Adipocyte (in vitro differentiated cells): Measurements from ENCODE around the gene PDE4D.

Experiments used
- DNase-seq: peaks from one replicate; pipeline ENCODE4 v3.0.0-alpha.2; 2015; ENCODE audit warnings: low read depth
- H3K27me3 ChIP-seq: replicated peaks from 2 replicates; pipeline ENCODE4 v1.7.0; 2013; ENCODE audit warnings: mild to moderate bottlenecking, low read length, moderate library complexity; ENCODE audit not compliant: control insufficient read depth, insufficient read depth
- H3K36me3 ChIP-seq: 2 replicates; pipeline ENCODE4 v1.7.0; 2013; ENCODE audit warnings: low read length, mild to moderate bottlenecking, moderate library complexity; ENCODE audit not compliant: control insufficient read depth, insufficient read depth, severe bottlenecking
- H3K4me1 ChIP-seq: 2 replicates; pipeline ENCODE4 v1.7.0; 2013; ENCODE audit warnings: mild to moderate bottlenecking, low read length, moderate library complexity; ENCODE audit not compliant: control insufficient read depth, insufficient read depth
- H3K4me3 ChIP-seq: 2 replicates; pipeline ENCODE4 v1.7.0; 2013; ENCODE audit warnings: mild to moderate bottlenecking, low read length, moderate library complexity
- H3K9ac ChIP-seq: 2 replicates; pipeline ENCODE4 v1.7.0; 2013; ENCODE audit warnings: mild to moderate bottlenecking, low read length, moderate library complexity
- H3K9me3 ChIP-seq: 2 replicates; pipeline ENCODE4 v1.7.0; 2013; ENCODE audit warnings: mild to moderate bottlenecking, low read length, moderate library complexity; ENCODE audit not compliant: control insufficient read depth

PDE4D gene

GRCh38 chr5:59535561-59535960 is 358.0 kb downstream of the PDE4D start:
- H3K27me3 ChIP-seq = no peaks in the 10 kb centered on the region
- no peak overlapping the region for H3K9ac ChIP-seq
- DNase-seq = no peak
- H3K4me1 ChIP-seq = no peaks in the 10 kb centered on the region
- no peak overlapping the region for H3K4me3 ChIP-seq
- no peaks in the 10 kb centered on the region for H3K36me3 ChIP-seq
- H3K9me3 ChIP-seq = no peaks in the 10 kb centered on the region

GRCh38 chr5:59533730-59534108 is 359.8 kb downstream of the PDE4D start:
- DNase-seq = no peak
- no peak overlapping the region for H3K9ac ChIP-seq
- H3K4me3 ChIP-seq = no peak overlapping the region
- no peaks in the 10 kb centered on the region for H3K27me3 ChIP-seq
- no peaks in the 10 kb centered on the region for H3K36me3 ChIP-seq
- no peaks in the 10 kb centered on the region for H3K4me1 ChIP-seq
- no peaks in the 10 kb centered on the region for H3K9me3 ChIP-seq

- no peak overlapping the region for H3K4me3 ChIP-seq
- no peaks in the 10 kb centered on the region for H3K9me3 ChIP-seq
- H3K4me1 ChIP-seq = no peaks in the 10 kb centered on the region
- H3K9ac ChIP-seq = no peak overlapping the region
- no peaks in the 10 kb centered on the region for H3K27me3 ChIP-seq
- no peak for DNase-seq
- H3K36me3 ChIP-seq = no peaks in the 10 kb centered on the region
Observed at GRCh38 chr5:59532979-59533729, 360.4 kb downstream of the PDE4D start.

- Histone ChIP-seq H3K27me3 (no peaks in the 10 kb centered on the region), H3K9me3 (no peaks in the 10 kb centered on the region), H3K4me3 (no peak overlapping the region), H3K9ac (no peak overlapping the region), H3K36me3 (no peaks in the 10 kb centered on the region), H3K4me1 (no peaks in the 10 kb centered on the region)
- DNase-seq = no peak
Observed at GRCh38 chr5:59529239-59529638, 364.3 kb downstream of the PDE4D start.

GRCh38 chr5:59528202-59528862 is 365.2 kb downstream of the PDE4D start:
- Histone ChIP-seq H3K36me3 (no peaks in the 10 kb centered on the region), H3K4me1 (no peaks in the 10 kb centered on the region), H3K4me3 (no peak overlapping the region), H3K9me3 (no peaks in the 10 kb centered on the region), H3K27me3 (no peaks in the 10 kb centered on the region), H3K9ac (no peak overlapping the region)
- DNase-seq = no peak

GRCh38 chr5:59525957-59526356 is 367.6 kb downstream of the PDE4D start:
- no peaks in the 10 kb centered on the region for H3K4me1 ChIP-seq
- no peak overlapping the region for H3K4me3 ChIP-seq
- no peaks in the 10 kb centered on the region for H3K27me3 ChIP-seq
- H3K36me3 ChIP-seq = no peaks in the 10 kb centered on the region
- H3K9me3 ChIP-seq = no peaks in the 10 kb centered on the region
- DNase-seq = peak; percentile 57
- H3K9ac ChIP-seq = no peak overlapping the region

- no peaks in the 10 kb centered on the region for H3K4me1 ChIP-seq
- H3K9me3 ChIP-seq = no peaks in the 10 kb centered on the region
- no peaks in the 10 kb centered on the region for H3K36me3 ChIP-seq
- H3K27me3 ChIP-seq = no peaks in the 10 kb centered on the region
- H3K4me3 ChIP-seq = no peak overlapping the region
- no peak for DNase-seq
- H3K9ac ChIP-seq = no peak overlapping the region
Observed at GRCh38 chr5:59525311-59525710, 368.2 kb downstream of the PDE4D start.

- Histone ChIP-seq H3K9ac (no peak overlapping the region), H3K9me3 (no peaks in the 10 kb centered on the region), H3K36me3 (no peaks in the 10 kb centered on the region), H3K4me1 (peaks cover 10% of the 10 kb centered on the region), H3K27me3 (no peaks in the 10 kb centered on the region), H3K4me3 (no peak overlapping the region)
- no peak for DNase-seq
Observed at GRCh38 chr5:59522201-59522831, 371.2 kb downstream of the PDE4D start.

- Histone ChIP-seq H3K9me3 (no peaks in the 10 kb centered on the region), H3K36me3 (no peaks in the 10 kb centered on the region), H3K27me3 (no peaks in the 10 kb centered on the region), H3K4me3 (no peak overlapping the region), H3K9ac (no peak overlapping the region), H3K4me1 (peaks cover 10% of the 10 kb centered on the region)
- DNase-seq = no peak
Observed at GRCh38 chr5:59521476-59521875, 372.1 kb downstream of the PDE4D start.

GRCh38 chr5:59519338-59519737 is 374.2 kb downstream of the PDE4D start:
- H3K4me1 ChIP-seq = peaks cover 10% of the 10 kb centered on the region
- H3K9ac ChIP-seq = no peak overlapping the region
- no peaks in the 10 kb centered on the region for H3K36me3 ChIP-seq
- H3K9me3 ChIP-seq = no peaks in the 10 kb centered on the region
- H3K4me3 ChIP-seq = no peak overlapping the region
- no peak for DNase-seq
- no peaks in the 10 kb centered on the region for H3K27me3 ChIP-seq

GRCh38 chr5:59517926-59518585 is 375.5 kb downstream of the PDE4D start:
- no peak overlapping the region for H3K9ac ChIP-seq
- H3K9me3 ChIP-seq = no peaks in the 10 kb centered on the region
- no peak overlapping the region for H3K4me3 ChIP-seq
- DNase-seq = peak; percentile 22
- no peaks in the 10 kb centered on the region for H3K36me3 ChIP-seq
- H3K4me1 ChIP-seq = peaks cover 10% of the 10 kb centered on the region
- no peaks in the 10 kb centered on the region for H3K27me3 ChIP-seq
